Measurements from ENCODE around the gene C7orf33. TPM values are rescaled to one million over a fixed set of nuclear protein-coding genes. Genes with fewer than 3 reads are reported as not detected.

The C7orf33 gene
- total RNA-seq, 2 experiments from 2014 or later: not detected

- Histone ChIP-seq H2AFZ (ENCODE audit: low read length) (no peak overlapping the region), H3K4me1 (ENCODE audit: insufficient read depth, low read length, poor library complexity, severe bottlenecking) (no peaks in the 10 kb centered on the region), H4K20me1 (ENCODE audit: insufficient read depth, low read length) (no peaks in the 10 kb centered on the region), H3K9me2 (ENCODE audit: insufficient read depth, low read length) (no peaks in the 10 kb centered on the region), H3K4me2 (ENCODE audit: low read length) (no peak overlapping the region), H3K27ac (ENCODE audit: low read depth, low read length, poor library complexity, severe bottlenecking) (no peak overlapping the region), H3K79me2 (ENCODE audit: insufficient read depth, low read depth, low read length) (no peaks in the 10 kb centered on the region), H3K36me3 (ENCODE audit: insufficient read depth, low read length) (no peaks in the 10 kb centered on the region), H3K4me3 (ENCODE audit: low read depth, low read length, poor library complexity, severe bottlenecking) (no peak overlapping the region), H3K9me3 (ENCODE audit: low read length) (no peaks in the 10 kb centered on the region)
- intact Hi-C loops (cut with micrococcal nuclease; ENCODE audit: unreplicated experiment): no loop called here
- BruUV-seq (replicated peaks): no TSS peak
- TF ChIP-seq CTCF (conservative IDR thresholded peaks at IDR 0.05; ENCODE audit: low read length): no peak
- no peak for TF ChIP-seq EZH2phosphoT487 (IDR thresholded peaks at IDR 0.05; ENCODE audit: borderline replicate concordance, low read depth, low read length)
- POLR2A ChIA-PET: interaction anchor here (0.7 kb wide), 1 partner anchor 357 kb away, joined by 4 read pairs; no protein-coding TSS in a partner anchor
- DNase-seq (ENCODE audit: low spot score): no peak
- CTCF ChIA-PET (ENCODE audit: unreplicated experiment): no interaction called here
Measured at GRCh38 chr7:148547951-148548350, 42.6 kb upstream of the C7orf33 start.

- no peaks in the 10 kb centered on the region for H3K9me3 ChIP-seq (ENCODE audit: low read length)
- H3K27ac ChIP-seq (ENCODE audit: low read depth, low read length, poor library complexity, severe bottlenecking): no peak overlapping the region
- BruUV-seq (replicated peaks): no TSS peak
- H2AFZ ChIP-seq (ENCODE audit: low read length): no peak overlapping the region
- no peak for TF ChIP-seq EZH2phosphoT487 (IDR thresholded peaks at IDR 0.05; ENCODE audit: borderline replicate concordance, low read depth, low read length)
- no peak for TF ChIP-seq CTCF (conservative IDR thresholded peaks at IDR 0.05; ENCODE audit: low read length)
- no peaks in the 10 kb centered on the region for H3K36me3 ChIP-seq (ENCODE audit: insufficient read depth, low read length)
- no peaks in the 10 kb centered on the region for H3K9me2 ChIP-seq (ENCODE audit: insufficient read depth, low read length)
- no peak overlapping the region for H3K4me2 ChIP-seq (ENCODE audit: low read length)
- ChIA-PET POLR2A (no interaction called here), CTCF (ENCODE audit: unreplicated experiment) (no interaction called here)
- no peaks in the 10 kb centered on the region for H3K4me1 ChIP-seq (ENCODE audit: insufficient read depth, low read length, poor library complexity, severe bottlenecking)
- no peak for DNase-seq (ENCODE audit: low spot score)
- no peaks in the 10 kb centered on the region for H4K20me1 ChIP-seq (ENCODE audit: insufficient read depth, low read length)
- no peaks in the 10 kb centered on the region for H3K79me2 ChIP-seq (ENCODE audit: insufficient read depth, low read depth, low read length)
- no peak overlapping the region for H3K4me3 ChIP-seq (ENCODE audit: low read depth, low read length, poor library complexity, severe bottlenecking)
- intact Hi-C loops (cut with micrococcal nuclease; ENCODE audit: unreplicated experiment): no loop called here
Measured at GRCh38 chr7:148553979-148554378, 36.6 kb upstream of the C7orf33 start.

DNA sequence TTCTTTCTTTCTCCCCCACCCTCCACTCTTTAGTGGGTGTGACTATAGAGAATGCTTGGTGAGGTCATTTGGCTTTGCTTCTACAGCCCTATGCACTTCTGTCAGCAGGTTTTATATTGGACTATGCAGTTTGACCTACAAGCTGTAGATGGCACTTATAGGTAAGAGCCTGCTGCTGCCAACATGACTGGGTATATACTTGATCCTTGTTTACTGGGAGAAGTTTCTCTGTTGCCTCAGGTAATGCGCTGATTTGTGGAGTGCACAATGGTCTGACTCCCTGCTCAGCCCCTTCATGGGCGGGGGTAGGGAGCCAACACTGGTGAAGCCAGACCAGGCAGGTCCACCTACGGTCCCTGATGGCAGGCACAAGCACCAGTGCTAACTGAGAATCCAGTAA lies 33.7 kb upstream of the C7orf33 start:
- Histone ChIP-seq H3K36me3 (ENCODE audit: insufficient read depth, low read length) (no peaks in the 10 kb centered on the region), H3K27ac (ENCODE audit: low read depth, low read length, poor library complexity, severe bottlenecking) (no peak overlapping the region), H3K9me2 (ENCODE audit: insufficient read depth, low read length) (no peaks in the 10 kb centered on the region), H3K4me1 (ENCODE audit: insufficient read depth, low read length, poor library complexity, severe bottlenecking) (no peaks in the 10 kb centered on the region), H3K4me3 (ENCODE audit: low read depth, low read length, poor library complexity, severe bottlenecking) (no peak overlapping the region), H3K4me2 (ENCODE audit: low read length) (no peak overlapping the region), H3K9me3 (ENCODE audit: low read length) (no peaks in the 10 kb centered on the region), H3K79me2 (ENCODE audit: insufficient read depth, low read depth, low read length) (no peaks in the 10 kb centered on the region), H4K20me1 (ENCODE audit: insufficient read depth, low read length) (no peaks in the 10 kb centered on the region), H2AFZ (ENCODE audit: low read length) (no peak overlapping the region)
- intact Hi-C loops (cut with micrococcal nuclease; ENCODE audit: unreplicated experiment): no loop called here
- DNase-seq (ENCODE audit: low spot score): no peak
- ChIA-PET CTCF (ENCODE audit: unreplicated experiment) (no interaction called here), POLR2A (no interaction called here)
- no peak for TF ChIP-seq EZH2phosphoT487 (IDR thresholded peaks at IDR 0.05; ENCODE audit: borderline replicate concordance, low read depth, low read length)
- no peak for TF ChIP-seq CTCF (conservative IDR thresholded peaks at IDR 0.05; ENCODE audit: low read length)
- BruUV-seq (replicated peaks): no TSS peak
